HG02970 (cell line): ENCODE results near the gene PLCB4.

Source experiments
- ATAC-seq: cut with Tn5 transposase; IDR thresholded peaks from one replicate; pipeline ENCODE4 v1.9.1; 2021; ENCODE audit warnings: mild to moderate bottlenecking, moderate library complexity, moderate number of reproducible peaks; ENCODE audit not compliant: unreplicated experiment, low FRiP score

PLCB4 gene

GRCh38 chr20:9501473-9501872 lies 432.6 kb downstream of the PLCB4 start:
- ATAC-seq, result no peak

GRCh38 chr20:9503526-9504245 lies 434.8 kb downstream of the PLCB4 start:
- no peak for ATAC-seq

- ATAC-seq, result no peak
These were observed 437.5 kb downstream of the PLCB4 start for GRCh38 chr20:9506280-9506821.

GRCh38 chr20:9506964-9507369 lies 438.1 kb downstream of the PLCB4 start:
- no peak for ATAC-seq

- no peak for ATAC-seq
These were observed 438.8 kb downstream of the PLCB4 start for GRCh38 chr20:9507544-9508239.

- ATAC-seq, result no peak
These were observed 439.4 kb downstream of the PLCB4 start for GRCh38 chr20:9508240-9508661.

GRCh38 chr20:9508696-9509178 lies 439.9 kb downstream of the PLCB4 start:
- ATAC-seq, result no peak

GRCh38 chr20:9509246-9509645 lies 440.4 kb downstream of the PLCB4 start:
- no peak for ATAC-seq

- ATAC-seq, result no peak
These were observed 442.0 kb downstream of the PLCB4 start for GRCh38 chr20:9510911-9511310.

- no peak for ATAC-seq
These were observed 445.2 kb downstream of the PLCB4 start for GRCh38 chr20:9514072-9514460.

GRCh38 chr20:9514461-9515213 lies 445.8 kb downstream of the PLCB4 start, which contains the start of gene LAMP5:
Gene LAMP5 (plus strand): TSS chr20:9514590. CDS start chr20:9514853, 263 bp downstream.
- ATAC-seq, result no peak

GRCh38 chr20:9515214-9515585 lies 446.3 kb downstream of the PLCB4 start:
- ATAC-seq, result no peak

- no peak for ATAC-seq
These were observed 446.9 kb downstream of the PLCB4 start for GRCh38 chr20:9515741-9516233.

GRCh38 chr20:9516234-9516871 lies 447.5 kb downstream of the PLCB4 start:
- no peak for ATAC-seq

- ATAC-seq, result no peak
These were observed 448.6 kb downstream of the PLCB4 start for GRCh38 chr20:9517297-9518162.

- ATAC-seq, result no peak
These were observed 449.8 kb downstream of the PLCB4 start for GRCh38 chr20:9518576-9519175.

- no peak for ATAC-seq
These were observed 451.2 kb downstream of the PLCB4 start for GRCh38 chr20:9520086-9520485.

GRCh38 chr20:9523636-9524035 lies 454.7 kb downstream of the PLCB4 start:
- ATAC-seq, result no peak
